C4-2B (cell line): Measurements from ENCODE around the gene CNOT3.

Experiments
- H3K27ac ChIP-seq: fragments of 450-650 bp; 2 replicates; pipeline ENCODE4 v1.5.1; 2017
- ZFX ChIP-seq: fragments of 450-650 bp; IDR thresholded peaks from 2 replicates; pipeline ENCODE4 v1.6.1; 2017
- TF ChIP-seq, protein P1 (sequence below): fragments of 450-650 bp; conservative IDR thresholded peaks from 2 replicates; pipeline ENCODE4 v1.5.1; 2017; ENCODE audit warnings: mild to moderate bottlenecking

CNOT3 gene

DNA sequence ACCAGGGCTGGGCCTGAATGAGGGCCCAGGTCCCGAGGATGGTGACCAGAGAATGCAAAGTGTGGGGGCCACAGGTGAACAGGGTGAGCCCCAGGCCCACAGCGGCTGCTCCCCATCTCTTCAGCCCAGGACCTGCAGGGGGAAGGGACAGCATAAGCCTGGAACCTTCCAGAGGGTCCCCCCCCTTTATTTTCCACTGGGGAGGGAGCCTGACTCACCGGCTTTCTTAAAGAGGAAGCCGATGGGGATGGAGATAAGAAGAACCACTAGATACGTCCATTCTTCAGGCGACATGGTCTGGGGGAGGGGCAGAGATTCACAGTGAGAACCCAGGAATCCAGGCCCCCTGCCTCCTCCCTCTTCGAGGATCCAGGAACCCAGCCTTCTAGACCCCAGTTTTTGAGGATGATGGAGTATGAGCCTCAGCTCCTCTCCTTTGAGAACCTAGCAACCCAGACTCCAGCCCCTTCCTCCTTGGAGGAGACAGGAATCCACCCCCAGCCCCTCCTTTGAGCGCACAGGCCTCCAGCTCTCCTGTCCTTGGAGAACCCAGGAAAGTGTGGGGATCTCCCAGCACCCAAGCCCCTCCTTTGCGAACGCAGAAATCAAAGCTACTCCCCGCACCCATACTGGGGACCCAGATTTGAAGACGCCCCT is 50.8 kb downstream of the CNOT3 start:
- TF ChIP-seq, protein P1, sequence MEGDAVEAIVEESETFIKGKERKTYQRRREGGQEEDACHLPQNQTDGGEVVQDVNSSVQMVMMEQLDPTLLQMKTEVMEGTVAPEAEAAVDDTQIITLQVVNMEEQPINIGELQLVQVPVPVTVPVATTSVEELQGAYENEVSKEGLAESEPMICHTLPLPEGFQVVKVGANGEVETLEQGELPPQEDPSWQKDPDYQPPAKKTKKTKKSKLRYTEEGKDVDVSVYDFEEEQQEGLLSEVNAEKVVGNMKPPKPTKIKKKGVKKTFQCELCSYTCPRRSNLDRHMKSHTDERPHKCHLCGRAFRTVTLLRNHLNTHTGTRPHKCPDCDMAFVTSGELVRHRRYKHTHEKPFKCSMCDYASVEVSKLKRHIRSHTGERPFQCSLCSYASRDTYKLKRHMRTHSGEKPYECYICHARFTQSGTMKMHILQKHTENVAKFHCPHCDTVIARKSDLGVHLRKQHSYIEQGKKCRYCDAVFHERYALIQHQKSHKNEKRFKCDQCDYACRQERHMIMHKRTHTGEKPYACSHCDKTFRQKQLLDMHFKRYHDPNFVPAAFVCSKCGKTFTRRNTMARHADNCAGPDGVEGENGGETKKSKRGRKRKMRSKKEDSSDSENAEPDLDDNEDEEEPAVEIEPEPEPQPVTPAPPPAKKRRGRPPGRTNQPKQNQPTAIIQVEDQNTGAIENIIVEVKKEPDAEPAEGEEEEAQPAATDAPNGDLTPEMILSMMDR, result no peak
- TF ChIP-seq ZFX, result no peak
- peak overlapping the region; percentile 81 for H3K27ac ChIP-seq

DNA sequence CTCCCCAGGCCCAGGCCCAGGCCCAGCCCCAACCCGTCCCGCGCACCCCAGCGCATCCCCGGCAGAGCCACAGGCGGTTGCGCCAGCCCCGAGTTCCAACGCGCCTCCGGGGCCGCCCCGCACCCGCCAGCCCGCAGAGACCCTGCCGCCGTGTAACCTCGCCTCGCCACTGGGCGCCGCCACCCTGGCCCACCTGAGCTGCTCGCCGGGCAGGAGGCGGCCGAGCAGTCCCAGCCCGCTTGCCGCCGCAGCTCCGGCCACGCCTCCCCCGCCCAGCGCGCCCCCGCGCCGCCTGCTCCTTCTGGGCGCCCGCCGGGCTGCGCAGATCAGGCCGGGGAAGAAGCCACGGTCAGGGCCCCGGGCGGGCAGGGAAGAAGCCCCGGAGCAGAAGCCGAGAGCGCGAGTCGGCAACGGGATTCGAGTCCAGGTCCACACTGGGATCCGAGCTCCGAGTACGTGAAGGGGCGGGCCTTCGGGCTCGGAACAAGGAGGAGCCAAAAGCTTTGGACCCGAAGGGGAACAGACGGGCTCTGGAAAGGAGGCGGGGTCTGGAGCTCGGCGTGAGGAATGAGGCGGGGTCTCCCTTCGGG is 51.7 kb downstream of the CNOT3 start, which contains the start of gene MBOAT7:
TSS of gene MBOAT7 (minus strand) at position 436 of the 590 bp plus-strand sequence. CDS start 1,072 bp downstream, outside the sequence.
- TF ChIP-seq, protein P1, result no peak; the same call in 1 of the 2 replicates
- peak; percentile 63; the same call in 1 of the 2 replicates for TF ChIP-seq ZFX
- peak within 1 kb of the TSS; percentile 86 for H3K27ac ChIP-seq

DNA sequence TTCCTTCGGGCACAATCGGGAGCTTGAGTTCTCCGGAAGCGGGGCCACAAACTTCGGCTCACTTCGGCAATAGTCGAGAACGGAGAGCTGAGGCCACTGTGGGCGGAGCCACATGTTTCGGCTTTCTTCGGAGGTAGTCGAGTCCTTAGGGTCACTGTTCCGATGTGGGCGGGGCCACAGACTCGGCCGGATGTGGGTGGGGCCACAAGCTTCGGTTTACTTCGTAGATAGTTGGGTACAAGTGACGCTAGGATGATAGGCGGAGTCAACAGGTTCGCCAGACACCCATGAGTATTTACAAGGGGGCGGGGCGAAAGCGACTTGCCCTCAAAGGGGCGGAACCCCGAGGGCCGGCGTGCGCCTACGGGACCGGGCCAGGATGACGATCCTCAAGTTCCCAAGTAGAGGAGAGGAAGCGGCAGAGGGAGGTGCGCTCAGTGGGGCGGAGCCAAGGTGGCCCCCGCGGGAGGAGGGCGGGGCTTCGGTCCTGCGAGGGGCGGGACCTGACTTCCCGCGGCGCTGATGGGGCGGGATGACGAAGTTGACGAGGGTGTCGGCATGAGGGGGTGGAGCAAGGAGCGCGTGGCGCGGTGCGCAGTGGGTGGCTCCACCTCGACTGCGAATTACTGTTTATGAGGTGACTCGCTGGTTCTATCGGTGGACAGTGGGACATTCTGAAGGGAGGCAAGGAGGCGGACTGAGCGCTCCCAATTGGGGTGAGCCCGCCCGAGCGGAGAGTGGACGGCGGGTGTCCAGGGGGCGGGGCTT is 52.4 kb downstream of the CNOT3 start:
- H3K27ac ChIP-seq, result peak overlapping the region; percentile 86
- TF ChIP-seq, protein P1, result no peak

DNA sequence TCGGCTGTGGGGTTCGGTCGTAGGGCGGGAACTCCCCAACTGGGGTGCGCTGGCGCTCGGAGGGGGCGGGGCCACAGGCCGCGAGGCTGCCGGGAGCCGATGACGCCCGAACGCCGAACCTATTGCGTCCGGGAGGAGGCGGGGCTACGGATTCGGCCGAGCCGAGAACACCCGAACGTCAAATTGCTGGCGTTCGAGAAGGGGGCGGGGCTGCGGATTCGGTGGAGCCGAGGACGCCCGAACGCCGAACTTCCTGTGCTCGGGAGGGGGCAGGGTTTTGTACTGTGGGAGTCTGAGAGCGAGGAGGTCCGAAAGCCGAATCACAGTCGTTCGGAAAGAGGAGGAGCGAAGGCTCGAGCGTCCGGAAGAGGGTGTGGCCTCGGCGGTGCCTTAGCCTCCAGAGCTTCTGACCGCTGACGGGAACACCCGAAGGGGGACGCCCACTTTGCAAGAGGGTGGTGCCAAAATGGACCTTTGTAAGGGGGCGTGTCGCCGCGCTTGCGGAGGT is 53.0 kb downstream of the CNOT3 start:
- peak overlapping the region; percentile 86 for H3K27ac ChIP-seq
- TF ChIP-seq, protein P1, result no peak
- no peak for TF ChIP-seq ZFX

DNA sequence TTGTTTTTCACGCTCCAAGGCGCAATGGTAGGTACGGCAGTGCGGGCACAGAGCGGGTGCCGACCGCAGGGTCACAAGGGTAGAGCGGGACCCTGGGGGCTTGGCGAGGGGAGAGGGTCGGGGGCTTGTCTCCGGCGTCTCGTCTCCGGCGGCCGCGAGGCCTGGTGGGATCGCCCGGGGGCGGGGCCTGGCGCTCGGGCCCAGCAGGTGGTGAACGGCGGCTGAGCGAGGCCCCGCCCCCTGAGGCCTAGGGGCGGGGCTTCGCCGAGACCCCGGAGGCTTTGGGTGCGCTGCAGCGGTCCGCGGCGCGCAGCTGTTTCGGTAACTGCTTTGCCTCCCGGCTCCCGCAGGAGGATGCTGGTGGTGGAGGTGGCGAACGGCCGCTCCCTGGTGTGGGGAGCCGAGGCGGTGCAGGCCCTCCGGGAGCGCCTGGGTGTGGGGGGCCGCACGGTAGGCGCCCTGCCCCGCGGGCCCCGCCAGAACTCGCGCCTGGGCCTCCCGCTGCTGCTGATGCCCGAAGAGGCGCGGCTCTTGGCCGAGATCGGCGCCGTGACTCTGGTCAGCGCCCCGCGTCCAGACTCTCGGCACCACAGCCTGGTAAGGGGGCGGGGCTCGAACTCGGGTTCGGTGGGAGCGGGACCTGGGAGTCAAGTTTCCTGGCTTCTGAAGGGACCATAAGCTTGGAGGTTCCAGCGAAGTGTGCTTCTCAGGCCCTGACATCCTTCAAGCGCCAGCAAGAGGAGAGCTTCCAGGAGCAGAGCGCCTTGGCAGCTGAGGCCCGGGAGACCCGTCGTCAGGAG is 53.6 kb downstream of the CNOT3 start, which contains the start of gene TSEN34:
TSS of gene TSEN34 (plus strand) at position 298 of the 800 bp plus-strand sequence. CDS start at position 355, 57 bp downstream.
- TF ChIP-seq, protein P1, result no peak
- peak; percentile 72; the same call in 1 of the 2 replicates for TF ChIP-seq ZFX
- peak within 1 kb of the TSS; percentile 86 for H3K27ac ChIP-seq

DNA sequence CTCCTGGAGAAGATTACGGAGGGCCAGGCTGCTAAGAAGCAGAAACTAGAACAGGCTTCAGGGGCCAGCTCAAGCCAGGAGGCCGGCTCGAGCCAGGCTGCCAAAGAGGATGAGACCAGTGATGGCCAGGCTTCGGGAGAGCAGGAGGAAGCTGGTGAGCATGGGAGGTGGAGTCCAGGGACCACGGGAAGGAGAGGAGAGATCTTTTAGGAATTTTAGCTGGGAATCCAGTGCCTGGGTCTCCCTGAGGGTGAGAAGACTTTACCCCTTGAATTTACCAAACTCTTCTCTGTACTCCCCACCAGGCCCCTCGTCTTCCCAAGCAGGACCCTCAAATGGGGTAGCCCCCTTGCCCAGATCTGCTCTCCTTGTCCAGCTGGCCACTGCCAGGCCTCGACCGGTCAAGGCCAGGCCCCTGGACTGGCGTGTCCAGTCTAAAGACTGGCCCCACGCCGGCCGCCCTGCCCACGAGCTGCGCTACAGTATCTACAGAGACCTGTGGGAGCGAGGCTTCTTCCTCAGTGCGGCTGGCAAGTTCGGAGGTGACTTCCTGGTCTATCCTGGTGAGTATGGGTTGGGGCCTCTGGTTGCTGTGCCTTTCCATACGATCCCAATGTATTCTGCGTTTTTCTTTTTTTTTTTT is 54.4 kb downstream of the CNOT3 start:
- H3K27ac ChIP-seq, result peak overlapping the region; percentile 86
- TF ChIP-seq ZFX, result no peak
- TF ChIP-seq, protein P1, result no peak
